SK-N-SH treated with all-trans-retinoic acid at 6 μM for 48 hours (cell line): ENCODE measurements around the gene CD22.

Source experiments
- ATAC-seq: fragments of 200-7000 bp; cut with Tn5 transposase; 3 replicates; pipeline ENCODE4 v1.9.1; 2020; ENCODE audit warnings: mild to moderate bottlenecking, moderate library complexity
- BACH2 ChIP-seq: fragments of 250-450 bp; sonication (Bioruptor Pico); IDR thresholded peaks from 2 replicates; pipeline ENCODE4 v1.9.0; 2021; ENCODE audit warnings: mild to moderate bottlenecking, borderline replicate concordance
- CSDC2 ChIP-seq: fragments of 250-450 bp; sonication (Bioruptor Pico); IDR thresholded peaks from 2 replicates; pipeline ENCODE4 v1.5.0; 2020; ENCODE audit warnings: mild to moderate bottlenecking, moderate library complexity
- ESRRG ChIP-seq: fragments of 250-450 bp; sonication (Bioruptor Pico); IDR thresholded peaks from 2 replicates; pipeline ENCODE4 v1.6.1; 2021; ENCODE audit warnings: mild to moderate bottlenecking
- GLIS3 ChIP-seq: fragments of 250-450 bp; sonication (Bioruptor Pico); IDR thresholded peaks from 2 replicates; pipeline ENCODE4 v1.5.0; 2020; ENCODE audit warnings: mild to moderate bottlenecking, moderate library complexity
- RARB ChIP-seq: fragments of 250-450 bp; sonication (Bioruptor Pico); IDR thresholded peaks from 2 replicates; pipeline ENCODE4 v1.8.0; 2021; ENCODE audit warnings: mild to moderate bottlenecking, moderate library complexity
- TCF4 ChIP-seq: fragments of 250-450 bp; sonication (Bioruptor Pico); IDR thresholded peaks from 2 replicates; pipeline ENCODE4 v1.8.0; 2021; ENCODE audit warnings: mild to moderate bottlenecking, moderate library complexity, borderline replicate concordance
- TOX ChIP-seq: fragments of 250-450 bp; sonication (Bioruptor Pico); IDR thresholded peaks from 2 replicates; pipeline ENCODE4 v1.8.0; 2021; ENCODE audit warnings: mild to moderate bottlenecking, moderate library complexity, borderline replicate concordance
- ZFP3 ChIP-seq: fragments of 250-450 bp; sonication (Bioruptor Pico); IDR thresholded peaks from 2 replicates; pipeline ENCODE4 v1.5.0; 2020; ENCODE audit warnings: mild to moderate bottlenecking, moderate library complexity
- ZFP30 ChIP-seq: fragments of 450-650 bp; formaldehyde crosslinking; IDR thresholded peaks from 2 replicates; pipeline ENCODE4 v1.5.0; 2022; ENCODE audit warnings: mild to moderate bottlenecking, moderate library complexity
- ZNF8 ChIP-seq: fragments of 450-650 bp; formaldehyde crosslinking; IDR thresholded peaks from 2 replicates; pipeline ENCODE4 v1.5.0; 2020; ENCODE audit warnings: mild to moderate bottlenecking, moderate library complexity
- TF ChIP-seq, protein P1 (sequence below): fragments of 250-450 bp; sonication (Bioruptor Pico); IDR thresholded peaks from 2 replicates; pipeline ENCODE4 v1.5.0; 2020; ENCODE audit warnings: mild to moderate bottlenecking, moderate library complexity
- TF ChIP-seq, protein P2 (sequence below): fragments of 250-450 bp; sonication (Bioruptor Pico); IDR thresholded peaks from 2 replicates; pipeline ENCODE4 v1.5.1; 2021; ENCODE audit warnings: mild to moderate bottlenecking, moderate library complexity
- TF ChIP-seq, protein P3 (sequence below): fragments of 250-450 bp; sonication (Bioruptor Pico); IDR thresholded peaks from 2 replicates; pipeline ENCODE4 v1.5.1; 2020; ENCODE audit warnings: low read depth, mild to moderate bottlenecking, moderate library complexity

The CD22 gene

GRCh38 chr19:35294859-35295791 lies 33.9 kb upstream of the CD22 start (continued):
- TF ChIP-seq, protein P1, sequence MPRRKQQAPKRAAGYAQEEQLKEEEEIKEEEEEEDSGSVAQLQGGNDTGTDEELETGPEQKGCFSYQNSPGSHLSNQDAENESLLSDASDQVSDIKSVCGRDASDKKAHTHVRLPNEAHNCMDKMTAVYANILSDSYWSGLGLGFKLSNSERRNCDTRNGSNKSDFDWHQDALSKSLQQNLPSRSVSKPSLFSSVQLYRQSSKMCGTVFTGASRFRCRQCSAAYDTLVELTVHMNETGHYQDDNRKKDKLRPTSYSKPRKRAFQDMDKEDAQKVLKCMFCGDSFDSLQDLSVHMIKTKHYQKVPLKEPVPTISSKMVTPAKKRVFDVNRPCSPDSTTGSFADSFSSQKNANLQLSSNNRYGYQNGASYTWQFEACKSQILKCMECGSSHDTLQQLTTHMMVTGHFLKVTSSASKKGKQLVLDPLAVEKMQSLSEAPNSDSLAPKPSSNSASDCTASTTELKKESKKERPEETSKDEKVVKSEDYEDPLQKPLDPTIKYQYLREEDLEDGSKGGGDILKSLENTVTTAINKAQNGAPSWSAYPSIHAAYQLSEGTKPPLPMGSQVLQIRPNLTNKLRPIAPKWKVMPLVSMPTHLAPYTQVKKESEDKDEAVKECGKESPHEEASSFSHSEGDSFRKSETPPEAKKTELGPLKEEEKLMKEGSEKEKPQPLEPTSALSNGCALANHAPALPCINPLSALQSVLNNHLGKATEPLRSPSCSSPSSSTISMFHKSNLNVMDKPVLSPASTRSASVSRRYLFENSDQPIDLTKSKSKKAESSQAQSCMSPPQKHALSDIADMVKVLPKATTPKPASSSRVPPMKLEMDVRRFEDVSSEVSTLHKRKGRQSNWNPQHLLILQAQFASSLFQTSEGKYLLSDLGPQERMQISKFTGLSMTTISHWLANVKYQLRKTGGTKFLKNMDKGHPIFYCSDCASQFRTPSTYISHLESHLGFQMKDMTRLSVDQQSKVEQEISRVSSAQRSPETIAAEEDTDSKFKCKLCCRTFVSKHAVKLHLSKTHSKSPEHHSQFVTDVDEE, result no peak
- no peak for TF ChIP-seq CSDC2
- TF ChIP-seq ZNF8, result no peak

- no peak; the same call in 2 of the 3 replicates for ATAC-seq
- TF ChIP-seq, protein P2, sequence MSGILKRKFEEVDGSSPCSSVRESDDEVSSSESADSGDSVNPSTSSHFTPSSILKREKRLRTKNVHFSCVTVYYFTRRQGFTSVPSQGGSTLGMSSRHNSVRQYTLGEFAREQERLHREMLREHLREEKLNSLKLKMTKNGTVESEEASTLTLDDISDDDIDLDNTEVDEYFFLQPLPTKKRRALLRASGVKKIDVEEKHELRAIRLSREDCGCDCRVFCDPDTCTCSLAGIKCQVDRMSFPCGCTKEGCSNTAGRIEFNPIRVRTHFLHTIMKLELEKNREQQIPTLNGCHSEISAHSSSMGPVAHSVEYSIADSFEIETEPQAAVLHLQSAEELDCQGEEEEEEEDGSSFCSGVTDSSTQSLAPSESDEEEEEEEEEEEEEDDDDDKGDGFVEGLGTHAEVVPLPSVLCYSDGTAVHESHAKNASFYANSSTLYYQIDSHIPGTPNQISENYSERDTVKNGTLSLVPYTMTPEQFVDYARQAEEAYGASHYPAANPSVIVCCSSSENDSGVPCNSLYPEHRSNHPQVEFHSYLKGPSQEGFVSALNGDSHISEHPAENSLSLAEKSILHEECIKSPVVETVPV (CRISPR knock-in tag), result no peak
- TF ChIP-seq, protein P1, result no peak
- TF ChIP-seq ZNF8, result no peak
- no peak for TF ChIP-seq TCF4 (CRISPR knock-in tag)
- TF ChIP-seq, protein P3, sequence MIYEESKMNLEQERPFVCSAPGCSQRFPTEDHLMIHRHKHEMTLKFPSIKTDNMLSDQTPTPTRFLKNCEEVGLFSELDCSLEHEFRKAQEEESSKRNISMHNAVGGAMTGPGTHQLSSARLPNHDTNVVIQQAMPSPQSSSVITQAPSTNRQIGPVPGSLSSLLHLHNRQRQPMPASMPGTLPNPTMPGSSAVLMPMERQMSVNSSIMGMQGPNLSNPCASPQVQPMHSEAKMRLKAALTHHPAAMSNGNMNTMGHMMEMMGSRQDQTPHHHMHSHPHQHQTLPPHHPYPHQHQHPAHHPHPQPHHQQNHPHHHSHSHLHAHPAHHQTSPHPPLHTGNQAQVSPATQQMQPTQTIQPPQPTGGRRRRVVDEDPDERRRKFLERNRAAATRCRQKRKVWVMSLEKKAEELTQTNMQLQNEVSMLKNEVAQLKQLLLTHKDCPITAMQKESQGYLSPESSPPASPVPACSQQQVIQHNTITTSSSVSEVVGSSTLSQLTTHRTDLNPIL (CRISPR knock-in tag), result no peak
- no peak for TF ChIP-seq BACH2 (CRISPR knock-in tag)
- no peak for TF ChIP-seq ESRRG (CRISPR knock-in tag)
- TF ChIP-seq ZFP30, result no peak
- TF ChIP-seq RARB (CRISPR knock-in tag), result no peak
- TF ChIP-seq CSDC2, result no peak
- TF ChIP-seq TOX, result no peak
Observed at GRCh38 chr19:35295792-35296462, 33.1 kb upstream of the CD22 start.

- ATAC-seq, result no peak; the same call in 2 of the 3 replicates
- TF ChIP-seq CSDC2, result no peak
- TF ChIP-seq, protein P1, result no peak
- no peak for TF ChIP-seq ZFP30
- TF ChIP-seq, protein P3 (CRISPR knock-in tag), result no peak
- no peak for TF ChIP-seq TOX
- no peak for TF ChIP-seq ZFP3 (CRISPR knock-in tag)
- no peak for TF ChIP-seq RARB (CRISPR knock-in tag)
- TF ChIP-seq GLIS3 (CRISPR knock-in tag), result no peak
Observed at GRCh38 chr19:35296644-35297514, 32.1 kb upstream of the CD22 start.
